ENCODE results near the gene ITGB8. TPM values are rescaled to one million over a fixed set of nuclear protein-coding genes. Genes with fewer than 3 reads are reported as not detected.
"Not testable (repeated sequence)": the region's sequence is repeated elsewhere in the genome, so short reads cannot be mapped to it uniquely, and the experiment has no call there.

ITGB8 gene
- total RNA-seq, 2 donors from 2014 or later, result 9.5 to 11.9 TPM

- Histone ChIP-seq H3K4me1 (ENCODE audit: control insufficient read depth in 1 of 2, low read depth in 2 of 2) (peaks cover 3 to 8% of the 10 kb centered on the region in 2 donors), H3K27ac (no peak overlapping the region), H3K9me3 (no peaks in the 10 kb centered on the region), H3K4me3 (no peak overlapping the region), H3K36me3 (no peaks in the 10 kb centered on the region), H3K27me3 (replicated peaks; ENCODE audit: insufficient read depth) (no peaks in the 10 kb centered on the region)
- no peak for ATAC-seq (ENCODE audit: insufficient number of reproducible peaks, low FRiP score, low read depth)
- DNase-seq (ENCODE audit: low spot score), result no peak
- no peak for TF ChIP-seq CTCF (IDR thresholded peaks at IDR 0.05)
Observed at GRCh38 chr7:20296901-20297300, 33.8 kb upstream of the ITGB8 start.

GRCh38 chr7:20298486-20298901, 32.2 kb upstream of the ITGB8 start:
- TF ChIP-seq CTCF (IDR thresholded peaks at IDR 0.05), result no peak
- no peaks in the 10 kb centered on the region for H3K9me3 ChIP-seq
- peaks cover 3 to 8% of the 10 kb centered on the region in 2 donors for H3K4me1 ChIP-seq (ENCODE audit: control insufficient read depth in 1 of 2, low read depth in 2 of 2)
- no peak overlapping the region for H3K4me3 ChIP-seq
- DNase-seq (ENCODE audit: low spot score), result no peak
- no peak for ATAC-seq (ENCODE audit: insufficient number of reproducible peaks, low FRiP score, low read depth)
- H3K27ac ChIP-seq, result no peak overlapping the region
- no peaks in the 10 kb centered on the region for H3K36me3 ChIP-seq
- no peaks in the 10 kb centered on the region for H3K27me3 ChIP-seq (replicated peaks; ENCODE audit: insufficient read depth)

GRCh38 chr7:20299145-20299544, 31.6 kb upstream of the ITGB8 start:
- Histone ChIP-seq H3K9me3 (no peaks in the 10 kb centered on the region), H3K27ac (no peak overlapping the region)

GRCh38 chr7:20299647-20300312, 30.9 kb upstream of the ITGB8 start:
- Histone ChIP-seq H3K4me1 (ENCODE audit: control insufficient read depth in 1 of 2, low read depth in 2 of 2) (peaks cover 3 to 8% of the 10 kb centered on the region in 2 donors), H3K27ac (no peak overlapping the region), H3K9me3 (no peaks in the 10 kb centered on the region), H3K27me3 (replicated peaks; ENCODE audit: insufficient read depth) (no peaks in the 10 kb centered on the region), H3K36me3 (no peaks in the 10 kb centered on the region), H3K4me3 (peak overlapping the region; percentile 52)
- no peak for TF ChIP-seq CTCF (IDR thresholded peaks at IDR 0.05)
- ATAC-seq (ENCODE audit: insufficient number of reproducible peaks, low FRiP score, low read depth) (no peak), DNase-seq (ENCODE audit: low spot score) (no peak)

More at GRCh38 chr7:20299145-20299544, 31.6 kb upstream of the ITGB8 start:
- ATAC-seq (ENCODE audit: insufficient number of reproducible peaks, low FRiP score, low read depth), result no peak
- peaks cover 3 to 8% of the 10 kb centered on the region in 2 donors for H3K4me1 ChIP-seq (ENCODE audit: control insufficient read depth in 1 of 2, low read depth in 2 of 2)
- DNase-seq (ENCODE audit: low spot score), result no peak
- H3K27me3 ChIP-seq (replicated peaks; ENCODE audit: insufficient read depth), result no peaks in the 10 kb centered on the region
- no peak for TF ChIP-seq CTCF (IDR thresholded peaks at IDR 0.05)
- H3K36me3 ChIP-seq, result no peaks in the 10 kb centered on the region
- no peak overlapping the region for H3K4me3 ChIP-seq

- Histone ChIP-seq H3K27me3 (replicated peaks; ENCODE audit: insufficient read depth) (no peaks in the 10 kb centered on the region), H3K9me3 (no peaks in the 10 kb centered on the region), H3K27ac (peak overlapping the region in 1 of 2 donors; percentile 51), H3K36me3 (no peaks in the 10 kb centered on the region), H3K4me1 (ENCODE audit: control insufficient read depth in 1 of 2, low read depth in 2 of 2) (peaks cover 3 to 8% of the 10 kb centered on the region in 2 donors), H3K4me3 (no peak overlapping the region)
- ATAC-seq (ENCODE audit: insufficient number of reproducible peaks, low FRiP score, low read depth), result no peak
- no peak for TF ChIP-seq CTCF (IDR thresholded peaks at IDR 0.05)
- no peak for DNase-seq (ENCODE audit: low spot score)
Observed at GRCh38 chr7:20301311-20301939, 29.3 kb upstream of the ITGB8 start.

GRCh38 chr7:20302300-20302699, 28.4 kb upstream of the ITGB8 start:
- not testable (repeated sequence) for DNase-seq (ENCODE audit: low spot score); H3K4me3 ChIP-seq; H3K27ac ChIP-seq; H3K9me3 ChIP-seq; H3K4me1 ChIP-seq (ENCODE audit: control insufficient read depth in 1 of 2, low read depth in 2 of 2); ATAC-seq (ENCODE audit: insufficient number of reproducible peaks, low FRiP score, low read depth); H3K36me3 ChIP-seq; H3K27me3 ChIP-seq (replicated peaks; ENCODE audit: insufficient read depth)

All from thoracic aorta (tissue), 2 donors.